Keratinocyte (primary cell): Measurements from ENCODE around the gene LRRC2. TPM values are rescaled to one million over a fixed set of nuclear protein-coding genes. Genes with fewer than 3 reads are reported as not detected.

Experiments
- DNase-seq: peaks from one replicate; pipeline ENCODE4 v3.0.0-alpha.2; 2011; ENCODE audit warnings: low read depth, missing footprints, low spot score
- FAIRE-seq: peaks from 2 replicates; lab custom pipeline; 2011; peaks lifted over from hg19 to GRCh38; lab: Jason Lieb, UNC
- H2AFZ ChIP-seq: 2 replicates; pipeline ENCODE4 v1.6.0; 2012; ENCODE audit warnings: low read length, control low read depth, inconsistent platforms; ENCODE audit not compliant: control insufficient read depth
- H3K27ac ChIP-seq: 2 replicates; pipeline ENCODE4 v1.5.1; 2011; ENCODE audit warnings: low read length; ENCODE audit not compliant: control insufficient read depth, insufficient read depth
- H3K27me3 ChIP-seq: 3 replicates; pipeline ENCODE4 v1.6.0; 2011; ENCODE audit warnings: low read length; ENCODE audit not compliant: control insufficient read depth, insufficient read depth; ENCODE audit errors: extremely low read depth
- H3K36me3 ChIP-seq, 2 experiments: 2 replicates in 1 of 2; 3 replicates in 1 of 2; pipeline ENCODE4 v1.5.1; 2011; ENCODE audit warnings: low read length in 2 of 2, mild to moderate bottlenecking in 1 of 2; ENCODE audit not compliant: control insufficient read depth in 2 of 2, insufficient read depth in 2 of 2; ENCODE audit errors: extremely low read depth in 1 of 2
- H3K4me1 ChIP-seq: 3 replicates; pipeline ENCODE4 v1.5.1; 2011; ENCODE audit warnings: low read length; ENCODE audit not compliant: control insufficient read depth, insufficient read depth; ENCODE audit errors: extremely low read depth
- H3K4me2 ChIP-seq: 3 replicates; pipeline ENCODE4 v1.6.0; 2011; ENCODE audit warnings: low read depth, low read length; ENCODE audit not compliant: control insufficient read depth, insufficient read depth; ENCODE audit errors: extremely low read depth
- H3K4me3 ChIP-seq, 3 experiments: fragments of 200-600 bp in 1 of 3; sonication (generic) in 1 of 3; 2 replicates in 2 of 3; 3 replicates in 1 of 3; pipeline ENCODE4 v1.5.1; 2011 to 2016; ENCODE audit warnings: low read length in 3 of 3, mild to moderate bottlenecking in 3 of 3, control low read depth in 2 of 3, inconsistent platforms in 1 of 3, low read depth in 1 of 3, mixed read lengths in 1 of 3, mixed run types in 1 of 3, moderate library complexity in 1 of 3; ENCODE audit not compliant: control insufficient read depth in 2 of 3, insufficient read depth in 2 of 3; ENCODE audit errors: extremely low read depth in 1 of 3
- H3K79me2 ChIP-seq: 2 replicates; pipeline ENCODE4 v1.6.0; 2012; ENCODE audit warnings: low read length; ENCODE audit not compliant: control insufficient read depth, insufficient read depth
- H3K9ac ChIP-seq: 3 replicates; pipeline ENCODE4 v1.6.0; 2011; ENCODE audit warnings: low read length; ENCODE audit not compliant: control insufficient read depth, insufficient read depth; ENCODE audit errors: extremely low read depth
- H3K9me1 ChIP-seq: 3 replicates; pipeline ENCODE4 v1.6.0; 2011; ENCODE audit warnings: low read length; ENCODE audit not compliant: control insufficient read depth, insufficient read depth; ENCODE audit errors: extremely low read depth
- H3K9me3 ChIP-seq: 2 replicates; pipeline ENCODE4 v1.5.1; 2012; ENCODE audit warnings: low read depth, low read length; ENCODE audit not compliant: control insufficient read depth
- H4K20me1 ChIP-seq: 3 replicates; pipeline ENCODE4 v1.6.0; 2011; ENCODE audit warnings: low read length; ENCODE audit not compliant: control insufficient read depth, insufficient read depth; ENCODE audit errors: extremely low read depth
- EZH2 ChIP-seq: IDR thresholded peaks from one replicate; pipeline ENCODE4 v1.6.1; 2012; ENCODE audit warnings: inconsistent platforms, mild to moderate bottlenecking, low read length, moderate library complexity
- dilution Hi-C: fragments of 300-500 bp; cut with MboI; formaldehyde crosslinking; loops from one replicate; pipeline ENCODE4 v1.7.0; 2020; ENCODE audit warnings: low sequenced_read_pairs; ENCODE audit not compliant: extremely low pct_ligation_motif_present
- polyA plus RNA-seq, 5 experiments: library from polyadenylated mRNA; depleted of rRNA in 3 of 5; stranded (reverse) in 3 of 5; stranded (forward) in 1 of 5; unstranded in 1 of 5; fragments of >200 nt; gene quantifications; 1 replicate in 1 of 5; 2 replicates in 3 of 5; 3 replicates in 1 of 5; pipeline versions ENCODE4 v1.2.1 to v1.2.3, GENCODE V29; 2011 to 2012; ENCODE audit warnings: missing spikeins in 2 of 5, low read depth in 1 of 5, low replicate concordance in 1 of 5
- TF ChIP-seq, protein P1 (sequence below), 3 experiments: IDR thresholded peaks in 1 of 3; conservative IDR thresholded peaks in 1 of 3; optimal IDR thresholded peaks in 1 of 3; 2 replicates in 2 of 3; 3 replicates in 1 of 3; pipeline versions ENCODE3 to v1.5.1; 2011; ENCODE audit warnings: low read length in 3 of 3, mild to moderate bottlenecking in 3 of 3, moderate library complexity in 2 of 3, control low read depth in 1 of 3, inconsistent platforms in 1 of 3; ENCODE audit not compliant: insufficient read depth in 2 of 3; ENCODE audit errors: extremely low read depth in 1 of 3

The LRRC2 gene
- polyA plus RNA-seq, 1 donor (not counting 4 experiments of a cell fraction or from before 2014, with no cell fraction given), result 0.51 TPM

GRCh38 chr3:46490338-46491084 is 75.6 kb downstream of the LRRC2 start:
- no peak for TF ChIP-seq EZH2
- TF ChIP-seq, protein P1, sequence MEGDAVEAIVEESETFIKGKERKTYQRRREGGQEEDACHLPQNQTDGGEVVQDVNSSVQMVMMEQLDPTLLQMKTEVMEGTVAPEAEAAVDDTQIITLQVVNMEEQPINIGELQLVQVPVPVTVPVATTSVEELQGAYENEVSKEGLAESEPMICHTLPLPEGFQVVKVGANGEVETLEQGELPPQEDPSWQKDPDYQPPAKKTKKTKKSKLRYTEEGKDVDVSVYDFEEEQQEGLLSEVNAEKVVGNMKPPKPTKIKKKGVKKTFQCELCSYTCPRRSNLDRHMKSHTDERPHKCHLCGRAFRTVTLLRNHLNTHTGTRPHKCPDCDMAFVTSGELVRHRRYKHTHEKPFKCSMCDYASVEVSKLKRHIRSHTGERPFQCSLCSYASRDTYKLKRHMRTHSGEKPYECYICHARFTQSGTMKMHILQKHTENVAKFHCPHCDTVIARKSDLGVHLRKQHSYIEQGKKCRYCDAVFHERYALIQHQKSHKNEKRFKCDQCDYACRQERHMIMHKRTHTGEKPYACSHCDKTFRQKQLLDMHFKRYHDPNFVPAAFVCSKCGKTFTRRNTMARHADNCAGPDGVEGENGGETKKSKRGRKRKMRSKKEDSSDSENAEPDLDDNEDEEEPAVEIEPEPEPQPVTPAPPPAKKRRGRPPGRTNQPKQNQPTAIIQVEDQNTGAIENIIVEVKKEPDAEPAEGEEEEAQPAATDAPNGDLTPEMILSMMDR (optimal IDR thresholded peaks at IDR 0.05 in 1 of 3, IDR thresholded peaks at IDR 0.05 in 1 of 3, conservative IDR thresholded peaks at IDR 0.05 in 1 of 3; ENCODE audit: extremely low read depth in 1 of 3, insufficient read depth in 2 of 3, low read length in 3 of 3), result no peak
- dilution Hi-C loops, result loop anchor here (25.0 kb wide), 1 partner anchor 147 kb away; no protein-coding TSS in a partner anchor
- Histone ChIP-seq H3K9ac (no peak overlapping the region), H3K4me1 (peaks cover 13% of the 10 kb centered on the region), H3K27me3 (no peaks in the 10 kb centered on the region), H4K20me1 (no peaks in the 10 kb centered on the region), H3K4me3 (no peak overlapping the region), H3K4me2 (no peak overlapping the region), H2AFZ (no peak overlapping the region), H3K9me3 (no peaks in the 10 kb centered on the region), H3K36me3 (no peaks in the 10 kb centered on the region), H3K27ac (no peak overlapping the region), H3K9me1 (no peaks in the 10 kb centered on the region), H3K79me2 (no peaks in the 10 kb centered on the region)
- FAIRE-seq, result no peak
- no peak for DNase-seq

- no peak overlapping the region for H3K27ac ChIP-seq
- H3K27me3 ChIP-seq, result no peaks in the 10 kb centered on the region
- H4K20me1 ChIP-seq, result no peaks in the 10 kb centered on the region
- DNase-seq (no peak), FAIRE-seq (no peak)
- TF ChIP-seq EZH2, result no peak
- TF ChIP-seq, protein P1 (optimal IDR thresholded peaks at IDR 0.05 in 1 of 3, IDR thresholded peaks at IDR 0.05 in 1 of 3, conservative IDR thresholded peaks at IDR 0.05 in 1 of 3; ENCODE audit: extremely low read depth in 1 of 3, insufficient read depth in 2 of 3, low read length in 3 of 3), result no peak
- H3K79me2 ChIP-seq, result no peaks in the 10 kb centered on the region
- H3K9me3 ChIP-seq, result no peaks in the 10 kb centered on the region
- dilution Hi-C loops, result loop anchor here (25.0 kb wide), 1 partner anchor 147 kb away; no protein-coding TSS in a partner anchor
- H3K4me2 ChIP-seq, result no peak overlapping the region
- H3K9ac ChIP-seq, result no peak overlapping the region
- H3K9me1 ChIP-seq, result no peaks in the 10 kb centered on the region
- no peak overlapping the region for H2AFZ ChIP-seq
- H3K4me3 ChIP-seq, result no peak overlapping the region
- H3K36me3 ChIP-seq, result no peaks in the 10 kb centered on the region
- H3K4me1 ChIP-seq, result peaks cover 13% of the 10 kb centered on the region
Observed at GRCh38 chr3:46489875-46490274, 76.2 kb downstream of the LRRC2 start.
